ENCODE results near the gene HIVEP3. TPM values are rescaled to one million over a fixed set of nuclear protein-coding genes. Genes with fewer than 3 reads are reported as not detected.

The HIVEP3 gene
- total RNA-seq, 1 donor from 2014 or later: 0.37 TPM

DNA sequence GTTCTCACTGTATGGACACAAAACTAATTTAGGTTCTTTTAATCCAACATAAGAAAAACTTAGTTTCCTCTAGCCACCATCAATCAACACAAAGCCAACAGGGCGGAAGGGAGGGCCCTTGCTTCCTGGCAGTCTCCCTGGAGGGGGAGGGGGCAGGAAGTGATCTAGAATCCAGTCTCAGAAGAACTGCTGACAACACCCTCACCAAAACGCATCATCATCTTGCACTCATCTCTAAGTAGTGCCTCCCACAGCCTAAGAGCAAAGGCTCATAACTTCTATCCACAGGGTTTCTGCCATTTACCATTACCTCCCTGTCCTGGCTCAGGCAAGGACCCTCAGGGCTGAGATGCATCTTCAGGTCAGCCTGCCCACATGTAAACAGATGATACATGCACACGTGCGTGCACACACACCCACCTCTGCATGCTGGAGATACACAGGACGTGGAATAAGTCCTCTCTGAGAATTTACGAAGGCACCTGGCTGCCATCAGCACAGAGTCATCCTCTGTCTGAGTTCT is 20.5 kb downstream of the HIVEP3 start:
- Histone ChIP-seq H3K4me1 (no peaks in the 10 kb centered on the region), H3K9ac (no peak overlapping the region), H3K9me3 (ENCODE audit: low read depth) (no peaks in the 10 kb centered on the region), H3K4me2 (no peak overlapping the region), H3K79me2 (ENCODE audit: low read depth) (no peaks in the 10 kb centered on the region), H2AFZ (replicated peaks) (no peak overlapping the region), H4K20me1 (ENCODE audit: low read depth) (no peaks in the 10 kb centered on the region), H3F3A (ENCODE audit: low read depth) (no peaks in the 10 kb centered on the region), H3K27me3 (no peaks in the 10 kb centered on the region), H3K36me3 (no peaks in the 10 kb centered on the region), H3K27ac (no peak overlapping the region), H3K4me3 (no peak overlapping the region)
- Mint-ChIP-seq H3K4me1 (peaks cover 25% of the 10 kb centered on the region), H3K27ac (no peak overlapping the region), H3K36me3 (no peaks in the 10 kb centered on the region), H3K9me3 (no peaks in the 10 kb centered on the region), H3K27me3 (ENCODE audit: insufficient read depth, low read depth) (peaks cover 3% of the 10 kb centered on the region), H3K4me3 (no peak overlapping the region)
- no peak for TF ChIP-seq CTCF (IDR thresholded peaks at IDR 0.05)
- DNase-seq (ENCODE audit: low spot score): no peak

DNA sequence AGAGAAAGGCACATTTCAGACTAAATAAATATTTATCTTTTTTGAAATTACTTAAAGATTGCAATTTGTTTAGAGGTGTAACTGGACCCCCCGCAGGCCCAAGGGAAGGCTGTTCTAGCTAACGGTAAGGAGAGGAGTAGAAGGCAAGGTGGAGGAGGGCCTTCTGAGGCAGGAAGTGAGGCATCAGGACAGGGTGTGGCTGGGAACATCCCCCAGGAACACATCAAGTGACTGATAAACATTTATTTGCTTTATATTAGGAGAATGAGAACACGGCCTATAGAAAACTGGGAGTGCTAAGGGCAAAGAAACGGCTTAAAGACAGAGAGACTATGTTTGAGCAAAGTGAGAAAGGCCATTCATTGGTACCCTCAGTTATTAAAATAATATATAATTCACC is 23.2 kb downstream of the HIVEP3 start:
- H3K27ac ChIP-seq: no peak overlapping the region
- no peak overlapping the region for H3K4me2 ChIP-seq
- H3K27me3 ChIP-seq: no peaks in the 10 kb centered on the region
- H3F3A ChIP-seq (ENCODE audit: low read depth): no peaks in the 10 kb centered on the region
- no peak for TF ChIP-seq EZH2 (IDR thresholded peaks at IDR 0.05)
- Mint-ChIP-seq H3K4me3 (no peak overlapping the region), H3K36me3 (no peaks in the 10 kb centered on the region), H3K27me3 (ENCODE audit: insufficient read depth, low read depth) (peaks cover 4% of the 10 kb centered on the region), H3K27ac (no peak overlapping the region), H3K4me1 (peaks cover 15% of the 10 kb centered on the region), H3K9me3 (no peaks in the 10 kb centered on the region)
- no peak overlapping the region for H3K4me3 ChIP-seq
- no peaks in the 10 kb centered on the region for H3K36me3 ChIP-seq
- H2AFZ ChIP-seq (replicated peaks): no peak overlapping the region
- no peaks in the 10 kb centered on the region for H4K20me1 ChIP-seq (ENCODE audit: low read depth)
- no peak for DNase-seq (ENCODE audit: low spot score)
- H3K9ac ChIP-seq: no peak overlapping the region
- H3K79me2 ChIP-seq (ENCODE audit: low read depth): no peaks in the 10 kb centered on the region
- H3K9me3 ChIP-seq (ENCODE audit: low read depth): no peaks in the 10 kb centered on the region
- peaks cover 11% of the 10 kb centered on the region for H3K4me1 ChIP-seq

DNA sequence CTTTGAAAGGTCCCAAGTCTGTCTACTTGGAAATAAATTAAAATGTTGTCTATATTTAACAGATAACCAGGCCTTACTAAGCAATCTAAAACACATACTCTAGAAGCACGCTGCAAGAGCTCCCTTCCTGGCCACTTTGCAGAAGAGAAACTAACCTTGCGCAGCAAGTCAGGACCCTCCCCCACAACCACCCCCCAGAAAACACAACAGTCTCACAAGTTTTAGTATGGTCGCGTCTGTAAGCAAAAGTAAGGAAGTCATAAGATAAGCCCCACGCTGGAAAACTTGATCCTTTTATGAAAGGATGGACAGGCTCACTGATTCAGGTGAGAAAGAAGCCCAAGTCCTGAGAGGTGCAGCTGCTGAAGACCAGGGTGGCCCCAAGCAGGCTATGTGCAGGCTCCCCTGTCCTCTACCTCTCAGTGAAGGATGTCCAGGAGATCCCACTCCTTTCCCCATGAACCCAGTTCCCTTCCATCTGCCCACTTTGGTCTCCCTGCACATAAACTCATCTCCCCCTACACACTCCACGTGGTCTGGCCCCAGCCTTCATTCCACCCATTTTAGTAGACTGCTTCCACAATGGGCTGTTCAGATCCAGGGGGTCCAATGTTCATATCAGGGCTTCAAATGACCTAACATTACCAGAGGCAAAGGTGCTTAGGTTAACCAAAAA is 23.8 kb downstream of the HIVEP3 start:
- Mint-ChIP-seq H3K4me1 (peaks cover 15% of the 10 kb centered on the region), H3K27ac (no peak overlapping the region), H3K9me3 (no peaks in the 10 kb centered on the region), H3K4me3 (no peak overlapping the region), H3K27me3 (ENCODE audit: insufficient read depth, low read depth) (peaks cover 4% of the 10 kb centered on the region), H3K36me3 (no peaks in the 10 kb centered on the region)
- no peak overlapping the region for H2AFZ ChIP-seq (replicated peaks)
- H3K27me3 ChIP-seq: no peaks in the 10 kb centered on the region
- H3K9ac ChIP-seq: no peak overlapping the region
- TF ChIP-seq CTCF (IDR thresholded peaks at IDR 0.05) (no peak), EZH2phosphoT487 (IDR thresholded peaks at IDR 0.05) (no peak), EZH2 (IDR thresholded peaks at IDR 0.05) (no peak)
- DNase-seq (ENCODE audit: low spot score): no peak
- no peaks in the 10 kb centered on the region for H3K36me3 ChIP-seq
- no peak overlapping the region for H3K27ac ChIP-seq
- H3K4me2 ChIP-seq: no peak overlapping the region
- H3K4me1 ChIP-seq: peaks cover 11% of the 10 kb centered on the region
- no peaks in the 10 kb centered on the region for H3K9me3 ChIP-seq (ENCODE audit: low read depth)
- H4K20me1 ChIP-seq (ENCODE audit: low read depth): no peaks in the 10 kb centered on the region
- no peak overlapping the region for H3K4me3 ChIP-seq
- H3K79me2 ChIP-seq (ENCODE audit: low read depth): no peaks in the 10 kb centered on the region
- no peaks in the 10 kb centered on the region for H3F3A ChIP-seq (ENCODE audit: low read depth)

DNA sequence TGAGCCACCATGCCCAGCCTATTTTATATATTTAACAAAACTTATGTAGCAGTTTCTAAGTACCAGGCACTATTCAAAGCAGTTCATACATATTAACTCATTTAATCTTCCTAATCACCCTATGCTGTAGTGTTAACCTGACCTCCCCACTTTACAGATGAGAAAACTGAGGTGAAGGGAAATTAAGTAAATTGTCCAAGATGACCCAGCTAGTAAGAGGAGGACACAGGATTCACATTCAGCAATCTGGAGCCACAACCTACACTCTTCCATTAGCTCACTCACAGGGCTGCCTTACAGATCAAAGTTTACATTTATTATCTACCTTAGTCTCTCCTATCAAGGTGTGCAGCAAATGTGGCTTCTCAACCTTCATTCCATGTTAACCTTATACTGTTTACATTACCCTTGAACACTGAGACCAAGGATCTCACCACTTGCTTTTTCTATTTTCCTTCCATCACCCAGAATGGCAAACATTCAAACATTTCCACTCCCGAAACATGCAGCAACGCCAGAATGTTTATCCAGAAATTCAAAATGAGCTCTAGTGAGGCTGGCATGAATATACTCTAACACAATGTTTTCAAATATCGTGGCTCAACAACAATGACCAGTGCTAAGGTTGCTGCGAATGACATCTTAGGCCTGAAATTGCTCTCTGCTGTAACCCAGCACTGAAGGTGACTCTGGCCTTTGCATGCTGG is 24.5 kb downstream of the HIVEP3 start:
- H2AFZ ChIP-seq (replicated peaks): no peak overlapping the region
- Mint-ChIP-seq H3K9me3 (no peaks in the 10 kb centered on the region), H3K36me3 (no peaks in the 10 kb centered on the region)

More for the DNA sequence above, 24.5 kb downstream of the HIVEP3 start:
- Mint-ChIP-seq H3K4me3 (no peak overlapping the region), H3K4me1 (peaks cover 15% of the 10 kb centered on the region), H3K27me3 (ENCODE audit: insufficient read depth, low read depth) (peaks cover 4% of the 10 kb centered on the region), H3K27ac (no peak overlapping the region)
- Histone ChIP-seq H3F3A (ENCODE audit: low read depth) (no peaks in the 10 kb centered on the region), H3K79me2 (ENCODE audit: low read depth) (no peaks in the 10 kb centered on the region), H3K4me3 (no peak overlapping the region), H3K27ac (no peak overlapping the region), H3K4me1 (peaks cover 11% of the 10 kb centered on the region), H4K20me1 (ENCODE audit: low read depth) (no peaks in the 10 kb centered on the region), H3K36me3 (no peaks in the 10 kb centered on the region), H3K27me3 (no peaks in the 10 kb centered on the region), H3K4me2 (no peak overlapping the region), H3K9me3 (ENCODE audit: low read depth) (no peaks in the 10 kb centered on the region), H3K9ac (no peak overlapping the region)
- no peak for TF ChIP-seq CTCF (IDR thresholded peaks at IDR 0.05)
- no peak for TF ChIP-seq EZH2phosphoT487 (IDR thresholded peaks at IDR 0.05)
- TF ChIP-seq EZH2 (IDR thresholded peaks at IDR 0.05): no peak
- no peak for DNase-seq (ENCODE audit: low spot score)
